HG03575 (cell line): ENCODE measurements around the gene CCL21.

Experiments
- ATAC-seq: cut with Tn5 transposase; IDR thresholded peaks from one replicate; pipeline ENCODE4 v1.9.1; 2021; ENCODE audit not compliant: unreplicated experiment, insufficient number of reproducible peaks, low FRiP score; ENCODE audit errors: extremely low read depth

The CCL21 gene

GRCh38 chr9:34684145-34684544 is 25.8 kb downstream of the CCL21 start:
- ATAC-seq = no peak

DNA sequence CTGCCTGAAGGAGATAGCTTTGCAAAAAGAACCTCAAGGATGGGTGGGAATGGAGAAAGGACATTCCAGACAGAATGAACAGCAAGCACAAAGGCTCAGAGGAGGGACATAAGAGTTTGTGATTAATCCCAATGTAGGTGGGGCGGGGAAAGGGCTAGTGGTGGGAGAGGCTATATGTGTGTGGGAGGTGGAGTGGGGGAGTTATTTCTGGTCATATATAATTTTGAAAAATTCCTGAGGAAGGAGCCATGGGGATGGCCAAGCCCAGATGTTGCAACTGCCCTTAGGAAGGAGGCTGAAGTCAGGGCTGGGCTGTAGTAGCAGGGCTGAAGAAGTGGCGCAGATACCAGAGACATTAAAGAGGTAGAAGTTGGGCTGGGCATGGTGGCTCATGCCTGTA is 34.1 kb downstream of the CCL21 start:
- no peak for ATAC-seq

DNA sequence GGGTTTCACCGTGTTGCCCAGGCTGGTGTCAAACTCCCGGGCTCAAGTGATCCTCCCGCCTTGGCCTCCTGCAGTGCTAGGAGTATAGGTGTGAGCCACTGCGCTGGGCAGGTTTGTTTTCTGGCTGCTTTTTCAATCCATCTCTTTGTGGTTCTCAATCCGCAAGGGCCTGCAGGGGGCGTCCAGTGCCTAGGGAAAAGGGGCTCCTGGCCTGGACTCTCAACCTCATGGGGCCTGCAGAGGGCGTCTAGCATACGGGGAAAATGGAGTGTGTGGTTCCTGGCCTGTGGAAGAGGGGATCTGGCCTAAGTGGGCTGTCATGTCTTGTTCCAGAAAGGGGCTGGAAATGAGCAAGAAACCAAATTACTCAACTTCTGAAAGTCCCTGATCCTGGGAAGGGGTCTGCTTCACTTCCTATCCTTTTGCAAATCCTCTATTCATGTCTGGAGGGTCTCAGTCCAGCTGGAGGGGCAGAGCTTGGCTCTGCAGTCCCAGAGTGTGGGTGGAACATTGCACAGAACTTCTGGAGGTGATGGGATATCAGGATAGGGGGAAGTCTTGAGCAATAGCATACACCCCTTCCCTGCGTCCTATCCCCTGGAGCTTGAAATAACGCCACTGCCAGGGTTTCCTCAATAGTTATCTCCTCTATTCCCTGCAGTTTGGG is 34.8 kb downstream of the CCL21 start:
- no peak for ATAC-seq

- ATAC-seq = no peak
Measured at GRCh38 chr9:34674440-34674839, 35.5 kb downstream of the CCL21 start.

DNA sequence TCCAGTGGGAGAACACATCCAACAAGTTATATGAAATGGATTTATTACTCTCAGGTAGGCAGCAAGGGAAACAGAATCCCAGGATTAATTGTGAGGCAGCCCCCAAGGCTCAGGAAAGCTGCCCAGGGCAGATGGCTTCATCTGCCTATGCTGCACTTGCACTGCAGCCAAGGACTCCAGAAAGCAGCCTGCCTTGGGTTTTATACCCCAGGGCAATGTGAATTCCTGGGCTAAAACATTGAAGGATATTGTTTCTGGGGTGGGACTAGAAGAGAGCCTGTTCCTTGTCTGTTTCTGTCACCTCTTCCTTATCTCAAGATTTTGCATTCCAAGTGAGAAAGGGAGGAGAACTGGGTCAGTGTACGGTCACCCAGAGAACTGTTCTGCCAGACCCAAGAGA is 38.6 kb downstream of the CCL21 start:
- ATAC-seq = no peak

DNA sequence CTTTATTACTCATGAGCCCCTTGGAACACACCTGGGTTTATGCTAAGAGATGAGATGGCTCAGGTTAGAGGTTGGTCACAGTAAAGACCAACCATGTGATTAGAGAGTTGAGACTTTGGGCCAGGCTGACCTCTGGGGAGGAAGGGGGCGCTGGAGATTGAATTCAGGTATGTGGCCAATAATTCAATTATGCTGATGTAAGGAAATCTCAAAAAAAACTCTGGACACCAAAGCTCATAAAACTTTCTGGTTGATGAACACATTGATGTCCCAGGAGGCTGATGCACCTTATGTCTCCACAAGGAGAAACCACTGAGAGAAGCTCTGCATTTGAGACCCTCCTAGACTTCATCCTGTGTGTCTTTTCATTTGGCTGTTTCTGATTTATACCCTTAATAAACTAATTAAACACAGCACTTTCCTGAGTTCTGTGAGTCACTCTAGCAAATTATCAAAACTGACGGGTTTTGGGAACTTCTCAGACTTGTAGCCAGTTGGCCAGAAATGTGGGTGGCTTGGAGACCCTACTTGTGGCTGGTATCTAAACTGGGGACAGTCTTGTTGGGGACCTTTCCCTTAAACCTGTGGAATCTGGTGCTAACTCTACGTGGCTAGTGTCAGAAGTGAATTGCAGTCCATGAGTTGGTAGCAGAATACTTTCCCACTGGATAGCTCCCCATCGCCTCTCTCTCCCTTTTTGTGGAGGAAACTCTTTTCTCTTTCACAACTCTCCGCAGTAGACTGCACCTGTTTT is 40.0 kb downstream of the CCL21 start:
- no peak for ATAC-seq

DNA sequence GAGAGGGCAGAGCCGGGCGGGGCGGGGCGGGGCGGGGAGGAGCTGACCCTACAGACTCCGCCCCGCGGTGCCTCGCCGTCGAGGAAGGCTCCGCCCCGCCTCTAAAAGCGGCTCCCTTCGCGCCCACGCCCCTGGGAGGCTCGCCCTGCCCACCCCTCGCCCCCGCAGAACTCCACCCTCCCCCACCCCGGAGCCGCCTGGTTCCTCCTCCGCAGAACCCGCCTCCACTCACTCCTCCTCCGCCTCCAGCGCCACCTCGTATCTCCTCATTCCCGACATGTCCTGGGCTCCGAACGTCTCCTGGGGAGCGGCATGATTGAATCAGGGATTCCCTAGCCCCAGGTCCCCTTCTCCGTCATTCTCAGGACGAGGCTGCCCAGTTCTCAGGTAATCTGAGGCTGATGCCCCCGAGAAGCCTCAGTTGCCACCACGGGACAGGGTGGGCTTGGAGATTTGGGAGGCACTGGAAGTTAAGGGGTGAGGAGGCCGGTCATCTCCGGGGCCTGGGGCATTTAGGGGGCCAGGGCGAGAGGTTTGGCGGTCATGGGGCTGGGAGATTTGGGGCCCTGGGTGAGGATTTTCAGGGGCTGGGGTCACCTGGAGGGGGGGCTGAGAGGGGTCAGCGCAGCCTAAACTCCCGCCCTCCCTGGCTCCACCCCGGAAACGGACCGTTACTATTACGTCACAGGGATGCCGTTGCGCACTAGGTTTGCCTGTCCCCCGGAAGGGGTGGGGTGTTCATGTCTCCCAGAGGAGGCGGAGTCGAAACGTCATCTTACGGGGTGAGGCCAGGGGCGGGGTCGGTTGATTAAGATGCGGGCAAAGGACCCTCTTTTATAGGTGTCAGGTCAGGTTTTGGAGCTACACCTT is 44.3 kb downstream of the CCL21 start:
- no peak for ATAC-seq

DNA sequence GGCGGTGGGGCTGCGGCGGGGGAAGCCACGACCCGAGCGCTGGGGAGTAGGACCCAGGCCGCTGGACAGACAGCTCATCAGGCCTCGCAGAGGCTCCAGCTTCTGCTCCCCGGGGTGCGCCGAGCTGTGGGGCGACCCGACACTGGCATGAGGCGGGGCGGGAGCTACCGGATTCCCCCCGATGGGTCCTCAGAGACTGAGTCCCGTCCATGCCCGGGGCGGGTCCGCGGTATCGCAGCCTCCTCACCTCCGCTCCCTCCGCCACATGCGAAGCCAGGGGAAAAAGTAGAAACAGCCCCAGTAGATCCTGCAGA is 44.9 kb downstream of the CCL21 start:
- no peak for ATAC-seq

DNA sequence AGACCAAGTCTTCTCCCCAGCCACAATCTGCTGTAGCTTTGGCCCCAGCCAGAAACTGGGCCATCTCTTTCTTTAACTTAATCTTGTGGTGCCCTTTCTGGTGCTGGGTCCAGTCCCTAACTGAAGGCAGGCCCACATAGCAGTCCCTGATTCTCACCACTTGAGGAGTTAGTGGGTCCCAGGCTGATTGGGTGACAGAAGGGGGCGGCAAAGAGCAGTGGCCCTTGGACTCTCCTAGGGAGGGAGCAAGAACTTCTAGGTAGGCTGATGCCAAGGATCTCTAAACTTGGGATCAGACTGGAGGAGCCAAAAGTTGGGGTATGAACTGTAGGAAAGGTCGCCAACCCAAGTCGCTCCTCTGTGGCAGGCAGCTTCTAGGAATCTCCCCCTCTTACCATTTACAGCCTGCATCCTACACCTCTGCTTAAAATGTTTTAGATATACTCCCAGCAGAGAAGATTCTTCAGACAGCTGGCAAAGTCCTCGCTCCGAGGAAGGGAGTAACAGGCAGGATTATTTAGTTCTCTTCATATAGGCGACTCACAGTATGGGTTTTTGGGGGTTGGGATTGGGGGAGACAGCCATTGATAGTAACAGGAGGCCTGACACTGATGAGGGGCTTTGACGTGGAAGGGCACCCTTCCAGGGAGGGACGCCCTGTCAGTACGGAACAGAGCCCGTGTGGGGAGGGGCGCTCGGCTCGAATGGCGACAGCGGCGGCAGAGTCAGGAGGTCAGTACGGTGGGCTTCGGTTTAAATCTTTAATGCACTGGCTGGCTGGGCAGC is 45.5 kb downstream of the CCL21 start:
- ATAC-seq = no peak

- no peak for ATAC-seq
Measured at GRCh38 chr9:34663303-34663605, 46.7 kb downstream of the CCL21 start.

- ATAC-seq = no peak
Measured at GRCh38 chr9:34662526-34663302, 47.2 kb downstream of the CCL21 start, which contains the start of gene CCL27. Gene CCL27 (minus strand): TSS chr9:34662657. CDS start chr9:34662633, 24 bp downstream.

DNA sequence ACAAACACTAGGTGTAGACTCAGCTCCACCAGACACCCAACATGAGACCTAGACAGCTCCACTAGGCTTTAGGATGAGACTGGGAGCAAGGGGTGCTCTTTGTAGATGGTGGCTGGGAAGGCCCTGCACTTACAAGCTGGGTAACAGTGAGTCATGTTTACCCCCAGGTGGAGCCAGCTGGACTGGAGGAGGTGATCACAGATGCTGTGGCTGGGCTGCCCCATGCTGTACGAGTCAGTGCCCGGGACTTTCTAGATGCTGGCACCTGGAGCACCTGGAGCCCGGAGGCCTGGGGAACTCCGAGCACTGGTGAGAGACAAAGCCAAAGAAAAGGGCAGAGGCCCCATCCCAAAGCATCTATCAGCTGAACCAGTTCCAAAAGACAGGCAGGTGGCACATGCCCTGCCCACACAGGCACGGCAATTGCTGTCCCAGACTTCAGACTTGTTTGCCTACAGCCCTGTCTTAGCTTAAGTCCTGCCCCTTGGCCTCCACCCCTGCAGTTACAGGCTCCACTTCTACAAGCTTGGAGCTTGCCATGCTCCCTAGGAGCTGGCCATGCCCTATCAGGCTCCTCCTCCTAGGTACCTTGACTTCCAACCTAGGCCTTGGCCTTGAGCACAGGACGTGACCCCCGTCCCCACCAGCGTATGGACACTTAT is 50.2 kb downstream of the CCL21 start:
- no peak for ATAC-seq
